ENCODE results near the gene WNT10A.
"Not testable (repeated sequence)": the region's sequence is repeated elsewhere in the genome, so short reads cannot be mapped to it uniquely, and the experiment has no call there.

Gene WNT10A

DNA sequence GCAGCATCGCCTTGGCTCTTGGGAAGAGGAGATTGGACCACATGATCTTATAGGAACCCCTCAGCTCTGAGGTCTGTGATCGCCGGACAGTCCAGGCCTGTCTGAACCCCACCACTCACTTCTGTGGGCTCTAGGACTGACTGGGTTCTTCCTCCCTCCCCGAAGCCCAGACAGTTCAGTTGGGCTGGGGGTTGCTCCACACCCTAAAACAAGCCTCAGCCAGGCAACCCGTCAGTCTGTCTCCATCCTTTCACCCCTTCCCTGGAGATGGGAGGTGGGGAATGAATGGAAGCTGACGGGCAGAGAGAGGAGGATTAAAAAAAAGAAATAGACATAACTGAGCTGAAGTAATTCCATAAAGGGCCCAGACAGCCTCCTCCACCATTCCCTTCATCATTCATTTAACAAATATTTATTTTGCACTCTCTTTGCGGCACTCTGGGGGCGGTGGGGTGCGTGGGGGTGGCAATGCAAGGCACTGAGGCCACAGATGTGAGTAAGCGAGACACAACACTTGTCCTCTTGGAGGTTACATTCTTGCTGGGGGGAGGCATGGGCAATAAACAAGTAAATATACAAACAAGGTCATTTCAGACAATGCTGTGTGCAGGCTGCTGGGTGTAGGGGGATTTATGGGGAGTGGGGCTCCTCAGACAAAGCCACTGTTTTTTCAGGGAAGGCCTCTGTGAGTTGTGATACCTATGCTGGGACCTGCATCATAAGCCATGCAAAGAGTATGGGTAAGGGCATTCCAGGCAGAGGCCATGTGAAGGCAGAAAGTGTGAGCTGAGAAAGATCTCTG lies 12.9 kb downstream of the WNT10A start:
- DNase-seq (ENCODE audit: low read depth in 2 of 2) = no peak

DNA sequence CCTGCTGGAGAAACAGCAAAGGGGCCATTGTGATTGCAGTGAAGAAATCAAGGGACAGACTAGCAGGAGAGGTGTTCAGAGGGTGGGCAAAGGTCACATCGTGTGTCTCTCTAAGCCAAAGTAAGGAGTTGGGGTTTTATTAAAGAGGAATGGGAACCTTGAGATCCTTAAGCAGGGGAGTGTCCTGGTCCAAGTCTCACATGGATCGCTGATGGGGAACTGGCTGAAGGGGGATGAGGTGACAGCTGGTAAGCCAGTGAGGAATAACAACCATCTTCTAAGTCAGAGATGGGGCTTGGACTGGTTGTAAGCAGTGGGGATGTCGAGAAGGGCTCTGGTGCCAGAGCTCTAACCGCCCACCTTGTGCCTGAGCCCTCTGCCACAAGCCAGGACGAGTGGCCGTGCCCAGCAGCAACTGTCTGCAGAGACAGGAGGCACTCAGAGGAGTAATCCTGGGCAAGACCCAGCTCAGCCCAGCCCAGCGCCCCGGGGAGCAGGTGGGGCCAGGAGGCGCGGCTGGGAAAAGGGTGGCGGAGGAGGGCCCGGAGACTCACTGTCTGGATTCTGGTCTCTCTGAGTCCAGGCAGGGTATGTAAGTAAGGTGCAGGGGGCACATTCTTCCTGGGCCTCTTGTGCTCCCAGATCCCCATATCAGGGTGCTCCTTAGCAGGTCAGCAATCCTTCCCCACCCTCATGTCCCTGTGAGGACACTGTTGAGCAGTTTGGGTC lies 13.7 kb downstream of the WNT10A start:
- DNase-seq (ENCODE audit: low read depth in 2 of 2) = no peak

DNA sequence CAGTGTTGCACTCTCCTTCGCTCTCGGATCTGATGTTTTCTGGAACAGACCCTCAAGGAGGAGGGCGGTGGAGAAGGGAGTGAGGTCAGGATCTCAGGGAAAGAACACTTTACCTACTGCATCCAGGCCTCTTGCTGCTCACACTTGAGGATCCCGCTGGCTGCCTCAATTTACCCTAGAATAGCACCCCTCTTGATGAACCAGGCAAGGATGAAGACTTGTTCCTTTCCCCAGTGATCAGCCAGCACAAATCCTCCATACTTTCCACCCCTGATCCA lies 14.2 kb downstream of the WNT10A start:
- DNase-seq (ENCODE audit: low read depth in 2 of 2) = no peak

DNA sequence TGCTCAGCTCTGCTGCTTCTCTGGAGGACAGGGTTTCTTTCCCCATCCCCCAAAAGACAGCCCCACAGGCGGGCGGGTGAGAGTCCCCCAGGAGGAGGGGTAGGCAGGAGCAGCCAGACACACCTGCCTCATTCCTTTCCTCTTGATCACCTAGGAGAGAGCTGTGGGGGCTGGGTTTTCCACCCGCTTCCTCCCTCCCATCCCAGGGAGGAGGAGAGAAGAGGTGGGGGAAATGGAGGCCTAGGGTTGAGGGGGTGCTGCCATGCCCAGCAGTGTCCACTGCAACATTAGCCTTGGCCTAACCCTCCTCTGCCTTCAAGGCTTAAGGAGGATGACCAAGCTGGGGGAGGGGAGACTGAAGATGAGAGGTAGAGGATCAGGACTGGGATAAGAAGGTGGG lies 14.7 kb downstream of the WNT10A start:
- DNase-seq (ENCODE audit: low read depth in 2 of 2) = no peak

DNA sequence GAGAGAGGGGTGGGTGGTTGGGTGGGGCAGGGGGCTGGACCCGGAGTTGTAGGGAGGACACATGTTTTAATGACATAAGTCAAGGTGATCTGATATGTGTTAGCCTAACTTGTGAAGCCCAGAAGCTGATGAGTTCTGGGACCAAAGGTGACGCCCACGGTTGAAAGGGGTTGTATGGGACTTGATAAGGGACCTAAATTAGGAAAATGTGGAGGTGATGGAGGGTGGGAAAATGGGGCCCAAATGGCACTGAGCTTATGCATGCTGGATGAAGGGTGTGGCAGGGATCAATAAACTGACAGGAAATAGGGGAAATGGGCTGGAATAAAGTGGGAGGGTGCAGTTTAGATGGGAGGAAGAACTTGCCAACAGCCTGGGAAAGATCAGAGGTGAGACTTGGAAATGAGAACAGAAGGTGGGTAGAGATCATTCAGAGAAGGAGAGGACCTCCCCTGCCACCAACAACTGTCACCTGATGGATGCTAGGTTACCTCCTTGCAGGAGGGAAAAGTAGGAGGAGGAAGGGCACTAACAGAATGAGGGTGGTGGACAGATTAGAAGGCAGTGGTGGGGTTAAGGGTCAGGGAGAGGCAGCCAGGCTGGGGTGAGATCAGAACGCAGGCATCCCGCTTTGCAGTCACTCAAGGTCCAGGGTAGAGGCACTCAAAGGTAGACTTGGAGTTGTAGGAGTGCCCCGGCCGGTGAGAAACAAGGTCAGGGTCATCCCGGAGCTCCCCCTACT lies 15.3 kb downstream of the WNT10A start:
- no peak for DNase-seq (ENCODE audit: low read depth in 2 of 2)

DNA sequence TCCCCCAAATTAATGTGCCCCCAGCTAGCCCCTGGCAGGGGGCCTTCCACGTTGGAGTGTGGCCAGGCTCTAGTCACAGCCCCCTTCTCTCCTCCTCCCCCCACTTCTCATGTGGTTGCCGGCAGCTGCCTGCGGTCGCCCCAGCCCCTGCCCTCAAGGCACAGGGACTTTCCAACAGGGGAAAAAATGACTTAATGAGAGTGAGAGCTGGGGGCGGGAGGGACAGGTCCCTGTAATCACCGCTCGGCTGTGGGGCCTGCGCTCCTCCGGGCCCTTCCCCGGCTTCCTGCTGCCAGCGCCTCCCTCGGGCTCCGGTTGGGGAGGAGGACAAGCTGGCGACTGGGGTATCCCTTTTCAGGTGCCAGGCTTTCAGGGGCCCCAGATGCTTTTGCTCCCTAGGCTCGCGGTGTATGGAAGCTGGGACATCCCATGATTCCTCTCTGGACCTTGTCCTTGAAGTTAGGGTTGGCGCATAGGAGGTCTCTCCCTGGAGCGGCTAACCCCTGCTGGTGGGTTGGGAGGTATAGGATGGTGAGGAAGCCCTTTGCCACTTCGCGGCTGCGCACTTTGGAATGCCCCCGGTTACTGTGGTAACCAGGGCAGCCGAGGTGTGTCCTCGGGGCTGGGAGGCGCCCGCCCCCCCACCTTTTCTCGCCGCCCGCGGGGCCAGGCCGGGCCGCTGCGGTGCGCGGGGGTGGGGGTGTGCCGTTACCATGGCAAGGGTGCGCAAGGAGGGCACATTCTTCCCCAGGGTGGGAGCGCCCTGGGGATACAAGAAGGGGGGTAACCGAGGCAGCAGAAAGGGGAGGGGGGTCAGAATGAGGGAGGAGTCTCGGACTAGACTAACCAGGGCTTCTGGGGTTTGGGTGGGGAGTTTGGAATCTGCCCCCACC lies 16.1 kb downstream of the WNT10A start:
- DNase-seq (ENCODE audit: low read depth in 2 of 2) = peak; percentile 73 to 86

DNA sequence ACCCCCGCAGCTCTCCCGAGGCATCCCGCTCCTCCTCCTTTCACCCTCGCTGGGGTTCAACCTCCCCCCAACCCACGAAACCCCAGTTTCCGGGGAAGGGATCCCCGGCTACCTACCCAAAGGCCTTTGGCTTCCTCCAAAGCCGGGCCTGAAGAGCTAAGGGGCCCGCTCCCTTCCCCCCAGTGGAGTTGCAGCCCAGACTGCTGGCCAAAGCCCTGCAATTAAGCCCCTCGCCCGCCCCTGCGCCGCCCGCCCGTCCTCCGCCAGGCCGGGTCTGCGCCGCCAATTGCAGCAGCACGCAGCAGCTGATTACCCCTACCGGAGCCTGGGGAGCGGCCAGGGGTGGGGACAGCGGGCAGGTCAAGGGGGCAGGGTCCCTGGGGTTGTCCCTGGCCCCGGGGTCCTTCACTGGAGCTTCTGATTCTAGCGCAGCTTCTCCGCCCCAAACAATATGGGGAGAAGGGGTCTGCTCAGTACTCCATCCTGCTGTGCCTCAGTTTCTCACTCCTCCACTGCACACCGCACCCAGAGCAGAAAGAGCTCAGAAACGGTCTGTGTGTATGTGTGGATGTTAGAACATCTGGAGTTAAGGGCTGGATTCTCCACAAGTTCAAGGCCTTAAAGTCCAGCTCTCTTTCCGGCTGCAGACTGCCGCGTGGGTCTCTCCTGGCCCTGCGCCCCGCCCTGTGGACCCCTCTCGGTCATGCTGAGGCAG lies 16.9 kb downstream of the WNT10A start:
- DNase-seq (ENCODE audit: low read depth in 2 of 2) = no peak

DNA sequence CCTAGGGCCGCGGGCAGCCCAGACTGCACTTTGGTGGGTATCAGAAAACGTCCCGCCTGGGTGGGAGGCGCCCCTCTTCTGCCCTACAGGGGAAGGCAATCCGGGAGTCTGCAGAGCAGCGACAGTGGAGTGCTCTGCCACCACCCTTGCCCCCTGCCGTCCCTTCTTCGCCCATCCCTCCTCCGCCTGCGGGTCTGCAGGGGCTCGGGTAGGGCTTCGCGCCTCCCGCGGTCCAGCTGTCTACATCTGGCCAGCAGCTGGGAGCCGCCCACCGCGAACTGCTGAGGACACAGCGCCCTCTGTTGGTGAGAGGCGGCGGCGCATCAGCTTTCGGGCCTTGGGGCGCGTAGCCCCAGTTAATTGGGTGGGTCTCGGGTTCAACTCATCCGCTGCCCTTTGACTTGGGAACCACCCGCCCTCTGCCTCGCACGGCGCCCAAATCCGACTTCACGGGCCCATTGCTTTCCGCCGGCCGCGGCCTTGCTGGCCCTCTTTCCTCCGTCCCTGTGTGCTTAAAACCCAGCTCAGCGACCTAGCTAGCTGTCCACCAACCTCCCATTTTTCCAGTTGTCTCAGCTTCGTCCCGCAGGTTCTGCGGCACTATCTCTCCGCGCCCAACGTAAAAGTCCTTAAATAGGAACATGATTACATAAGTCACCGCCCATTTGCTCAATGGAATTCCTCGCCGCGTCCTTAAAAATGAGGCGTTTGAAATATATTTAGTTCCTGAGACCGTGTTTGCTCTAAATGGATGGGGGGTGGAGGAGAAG lies 17.6 kb downstream of the WNT10A start:
- DNase-seq (ENCODE audit: low read depth in 2 of 2) = peak; percentile 74 to 89

DNA sequence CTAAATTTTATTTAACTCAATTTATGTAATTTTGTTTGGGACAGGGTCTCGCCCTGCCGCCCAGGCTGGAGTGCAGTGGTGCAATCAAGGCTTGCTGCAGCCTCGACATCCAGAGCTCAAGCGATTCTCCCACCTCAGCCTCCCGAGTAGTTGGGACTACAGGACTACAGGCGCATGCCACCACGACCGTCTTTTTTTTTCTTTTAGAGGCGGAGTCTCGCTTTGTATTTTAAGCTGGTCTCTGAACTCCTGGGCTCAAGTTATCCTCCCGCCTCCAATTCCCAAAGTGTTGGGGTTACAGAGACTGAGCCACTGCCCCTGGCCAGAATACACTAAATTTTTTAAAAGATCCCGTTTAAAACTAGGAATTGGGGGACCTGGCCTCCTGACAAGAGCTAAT lies 18.5 kb downstream of the WNT10A start:
- no peak for DNase-seq (ENCODE audit: low read depth in 2 of 2)

DNA sequence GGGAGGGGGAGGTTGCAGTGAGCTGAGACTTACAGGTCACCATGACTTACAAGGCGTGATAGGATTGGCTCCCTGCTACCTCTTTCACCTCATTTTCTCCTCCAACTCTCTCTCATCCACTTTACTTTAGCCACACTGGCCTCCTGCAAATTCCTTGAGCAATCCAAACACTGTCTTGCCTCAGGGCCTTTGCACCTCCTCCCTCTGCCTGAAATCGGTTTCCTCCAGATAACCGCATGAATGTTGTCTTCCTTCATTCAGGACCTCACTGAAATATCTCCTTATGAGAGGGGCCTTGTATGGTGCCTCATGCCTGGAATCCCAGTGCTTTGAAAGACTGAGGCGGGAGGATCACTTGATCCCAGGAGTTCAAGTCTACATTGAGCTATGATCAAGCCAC lies 21.8 kb downstream of the WNT10A start:
- no peak for DNase-seq (ENCODE audit: low read depth in 2 of 2)

DNA sequence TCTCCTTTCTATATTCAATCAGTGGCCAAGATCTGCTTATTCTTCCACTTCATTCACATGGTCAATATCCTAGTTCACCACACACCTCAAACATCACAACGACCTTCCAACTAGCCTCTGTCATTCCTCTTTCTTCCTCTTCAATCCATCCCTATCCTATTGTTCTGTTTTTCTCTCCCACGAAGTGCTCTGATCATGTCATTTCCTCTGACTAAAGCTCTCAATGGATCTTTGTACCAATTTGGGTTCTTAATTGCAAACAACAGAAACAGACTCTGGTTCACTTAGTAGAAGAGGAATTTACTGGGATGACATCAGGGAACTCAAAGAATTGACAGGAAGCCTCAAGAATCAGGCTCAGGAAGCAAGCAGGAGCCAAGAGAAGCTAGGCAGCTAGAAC lies 23.5 kb downstream of the WNT10A start:
- DNase-seq (ENCODE audit: low read depth in 2 of 2) = no peak

DNA sequence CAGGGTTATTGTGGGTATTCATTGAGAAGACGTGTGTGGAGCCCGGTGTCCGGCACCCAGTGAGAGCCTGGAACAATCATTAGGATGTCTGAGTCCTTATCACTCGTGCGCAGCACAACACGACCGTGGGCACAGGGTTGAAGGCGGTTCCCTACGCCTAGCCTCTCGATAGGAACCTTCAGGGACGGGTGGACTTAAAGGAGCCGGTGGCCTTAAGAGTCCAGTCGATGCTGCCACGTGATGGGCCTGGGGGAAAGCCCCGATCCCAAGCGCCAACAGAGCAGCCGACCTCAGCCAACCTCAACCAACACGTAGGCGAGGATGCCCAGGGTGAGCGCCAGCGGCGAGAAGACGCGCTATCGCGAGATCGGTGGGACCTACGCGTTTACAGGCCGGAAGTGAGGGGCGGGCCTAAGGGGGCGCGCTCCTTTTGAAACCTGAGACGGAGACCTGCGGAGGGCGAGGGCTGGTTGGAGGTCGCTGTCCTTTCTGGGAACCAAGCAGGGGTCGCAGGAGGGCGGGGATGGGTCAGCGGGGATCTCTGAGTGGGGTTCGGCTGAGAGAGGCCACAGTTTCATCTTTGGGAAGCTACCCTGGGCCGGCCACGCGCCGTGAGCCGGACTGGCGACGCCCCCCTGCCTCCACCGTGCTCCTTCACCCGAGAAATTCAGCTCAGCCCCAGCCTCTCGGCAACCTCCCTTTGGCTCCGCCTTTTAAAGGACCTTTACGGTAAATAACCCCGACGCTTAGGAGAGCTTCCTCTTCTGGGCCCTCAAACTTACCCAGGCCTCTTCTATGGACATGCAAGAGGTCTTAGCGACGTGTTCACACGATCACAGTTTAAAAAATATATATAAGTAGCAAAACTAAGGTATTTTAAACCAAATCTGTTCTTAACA lies 28.3 kb downstream of the WNT10A start:
- DNase-seq (ENCODE audit: low read depth in 2 of 2) = peak; percentile 91 to 92

DNA sequence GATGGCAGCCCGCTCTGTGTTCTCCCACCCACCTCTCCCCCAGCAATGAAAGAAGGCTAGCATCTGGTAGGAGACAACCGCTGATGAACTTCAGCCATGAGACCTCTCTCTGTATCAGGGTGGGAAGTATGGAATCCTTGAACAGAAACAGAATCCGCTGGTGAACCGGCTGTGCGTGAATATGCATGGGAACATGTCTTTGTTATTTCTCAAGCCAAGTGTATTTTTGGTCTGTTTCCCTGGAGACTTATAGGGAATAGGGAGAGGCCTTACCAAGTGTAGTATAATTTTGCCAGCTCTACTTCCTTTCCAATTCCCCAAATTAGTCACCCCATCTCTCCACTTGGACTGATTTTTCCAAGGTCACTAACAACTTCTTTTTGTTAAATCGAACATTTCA lies 30.1 kb downstream of the WNT10A start:
- DNase-seq (ENCODE audit: low read depth in 2 of 2) = no peak

DNA sequence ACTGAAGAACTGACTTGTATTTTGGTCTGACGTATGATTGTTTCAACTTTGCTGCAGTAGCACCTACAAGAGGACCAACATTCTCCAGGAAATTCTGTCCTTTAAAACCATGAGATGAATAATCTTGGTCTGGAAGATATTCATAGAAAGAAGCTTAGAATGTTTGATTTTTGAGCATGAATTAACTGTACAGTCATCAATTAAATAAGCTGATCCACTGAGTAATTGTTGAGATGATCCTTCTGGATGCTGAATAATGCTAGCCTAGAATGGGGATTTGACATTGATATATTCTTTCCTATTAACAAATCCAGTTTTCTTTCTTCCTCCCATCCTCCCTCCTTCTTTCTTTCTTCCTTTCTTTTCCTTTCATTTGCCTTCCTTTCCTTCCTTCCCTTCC lies 39.9 kb downstream of the WNT10A start:
- no peak for DNase-seq (ENCODE audit: low read depth in 2 of 2)

DNA sequence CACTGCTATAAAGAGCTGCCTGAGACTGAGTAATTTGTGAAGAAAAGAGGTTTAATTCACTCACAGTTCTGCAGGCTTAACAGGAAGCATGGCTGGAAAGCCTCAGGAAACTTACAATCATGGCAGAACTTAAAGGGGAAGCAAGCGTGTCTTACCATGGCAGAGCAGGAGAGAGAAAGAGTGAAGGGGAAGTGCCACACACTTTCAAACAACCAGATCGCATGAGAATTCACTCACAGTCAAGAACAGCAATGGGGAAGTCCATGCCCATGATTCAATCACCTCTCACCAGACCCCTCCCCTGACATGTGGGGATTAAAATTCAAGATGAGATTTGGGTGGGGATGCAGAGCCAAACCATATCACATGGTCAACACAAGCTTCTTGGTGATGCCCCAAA lies 44.1 kb downstream of the WNT10A start:
- no peak for DNase-seq (ENCODE audit: low read depth in 2 of 2)

DNA sequence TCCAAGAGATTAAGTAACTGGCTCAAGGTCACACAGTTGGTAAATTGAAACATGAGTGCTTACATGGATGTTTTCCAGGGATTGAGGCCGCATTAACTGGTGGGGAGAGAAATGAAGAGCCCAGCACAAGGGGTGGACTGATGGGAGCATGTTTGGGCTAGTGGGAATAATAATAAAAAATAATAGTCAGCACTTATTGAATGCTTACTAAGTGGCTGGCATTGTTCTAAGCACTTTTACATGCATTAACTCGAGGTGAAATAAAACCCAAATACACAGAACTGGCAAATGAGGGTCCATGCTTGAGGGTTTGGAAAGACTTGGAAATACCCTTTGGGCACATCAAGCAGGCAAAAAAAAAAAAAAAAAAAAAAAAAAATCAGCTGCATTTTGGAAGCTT lies 44.8 kb downstream of the WNT10A start:
- no peak for DNase-seq (ENCODE audit: low read depth in 2 of 2)

DNA sequence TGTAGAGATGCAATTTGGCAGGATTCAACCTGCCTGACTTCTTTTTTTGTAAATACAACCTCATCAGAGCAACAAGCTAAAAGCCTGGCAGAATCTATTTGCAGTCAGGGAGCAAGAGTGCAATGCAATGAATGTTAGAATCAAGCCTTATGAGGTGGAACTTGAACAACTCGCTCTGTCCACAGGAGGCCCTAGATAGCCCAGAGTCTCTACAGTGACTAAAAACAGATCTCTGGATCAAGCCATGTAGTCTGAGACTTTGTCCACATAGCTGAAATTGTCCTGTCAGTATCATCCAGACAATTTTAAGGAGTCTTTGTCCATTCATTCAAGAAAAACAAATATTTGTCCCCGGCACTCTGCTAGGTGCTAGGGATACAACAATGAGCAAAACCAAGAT lies 46.8 kb downstream of the WNT10A start:
- no peak for DNase-seq (ENCODE audit: low read depth in 2 of 2)

DNA sequence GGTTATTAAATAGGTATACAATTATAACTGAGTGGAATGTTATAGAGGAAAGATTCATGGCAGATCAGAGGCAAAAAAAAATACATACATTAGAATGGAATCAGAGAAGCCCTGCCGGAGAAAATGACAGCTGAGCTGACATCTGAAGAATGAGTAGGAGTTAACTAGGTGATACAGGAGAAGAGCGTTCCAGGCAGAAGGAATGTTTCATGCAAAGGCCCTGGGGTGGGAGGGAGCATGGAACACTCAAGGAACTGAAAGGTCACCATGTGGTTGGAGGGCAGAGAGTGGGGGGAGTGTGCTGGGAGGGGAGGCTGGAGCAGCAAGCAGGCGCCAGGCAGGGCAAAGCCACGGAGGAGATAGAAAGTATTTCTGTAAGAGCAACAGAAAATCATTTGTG lies 47.2 kb downstream of the WNT10A start:
- DNase-seq (ENCODE audit: low read depth in 2 of 2) = no peak

DNA sequence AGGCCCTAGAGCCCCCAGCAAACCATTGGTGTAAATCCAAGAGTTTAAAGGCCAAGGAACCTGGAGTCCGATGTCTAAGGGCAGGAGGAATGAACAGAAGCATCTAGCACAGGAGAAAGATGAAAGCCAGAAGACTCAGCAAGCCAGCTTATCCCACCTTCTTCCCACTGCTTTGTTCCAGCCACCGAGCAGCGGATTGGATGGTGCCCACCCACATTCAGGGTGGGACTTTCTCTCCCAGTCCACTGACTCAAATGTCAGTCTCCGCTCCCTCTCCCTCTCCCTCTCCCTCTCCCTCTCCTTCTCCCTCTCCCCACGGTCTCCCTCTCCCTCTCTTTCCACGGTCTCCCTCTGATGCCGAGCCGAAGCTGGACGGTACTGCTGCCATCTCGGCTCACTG lies 49.8 kb downstream of the WNT10A start:
- not testable (repeated sequence) for DNase-seq (ENCODE audit: low read depth in 2 of 2)
